Liver (tissue), 9 donors: ENCODE results near the gene GTF2F2. TPM values are rescaled to one million over a fixed set of nuclear protein-coding genes. Genes with fewer than 3 reads are reported as not detected.
A peak's percentile ranks its signal among the peaks of the same experiment; 100 is the strongest.

Experiments used
- DNase-seq: peaks from one replicate; pipeline ENCODE4 v3.0.0-alpha.2; 2017; ENCODE audit warnings: low spot score
- H3K27ac ChIP-seq, 2 donors: one replicate each; pipeline ENCODE4 v1.7.0; 2013; ENCODE audit warnings: inconsistent platforms in 2 of 2, low read length in 2 of 2, control low read depth in 1 of 2, low read depth in 1 of 2, mild to moderate bottlenecking in 1 of 2
- H3K27me3 ChIP-seq, 4 donors: one replicate each; pipeline versions ENCODE4 v1.6.1 to v1.7.0; 2013; ENCODE audit warnings: low read length in 3 of 4, inconsistent platforms in 1 of 4, mild to moderate bottlenecking in 1 of 4, moderate library complexity in 1 of 4; ENCODE audit not compliant: control insufficient read depth in 4 of 4, insufficient read depth in 4 of 4
- H3K36me3 ChIP-seq, 4 donors: one replicate each; pipeline versions ENCODE4 v1.6.1 to v1.7.0; 2013; ENCODE audit warnings: low read length in 3 of 4, mild to moderate bottlenecking in 3 of 4, low read depth in 1 of 4, moderate library complexity in 1 of 4; ENCODE audit not compliant: control insufficient read depth in 4 of 4, insufficient read depth in 3 of 4
- H3K4me1 ChIP-seq, 4 donors: one replicate each; pipeline versions ENCODE4 v1.6.1 to v1.7.0; 2013; ENCODE audit warnings: low read length in 3 of 4, mild to moderate bottlenecking in 3 of 4, moderate library complexity in 1 of 4; ENCODE audit not compliant: control insufficient read depth in 4 of 4, insufficient read depth in 4 of 4
- H3K4me3 ChIP-seq, 3 donors: one replicate each; pipeline versions ENCODE4 v1.6.1 to v1.7.0; 2013; ENCODE audit warnings: low read length in 3 of 3, control low read depth in 1 of 3, low read depth in 1 of 3, mild to moderate bottlenecking in 1 of 3
- H3K9ac ChIP-seq, 2 donors: one replicate each; pipeline ENCODE4 v1.7.0; 2013; ENCODE audit warnings: low read length in 2 of 2, mild to moderate bottlenecking in 2 of 2, moderate library complexity in 2 of 2, control low read depth in 1 of 2, low read depth in 1 of 2
- H3K9me3 ChIP-seq, 4 donors: one replicate each; pipeline versions ENCODE4 v1.6.1 to v1.7.0; 2013; ENCODE audit warnings: low read length in 3 of 4; ENCODE audit not compliant: control insufficient read depth in 4 of 4
- EGR1 ChIP-seq, 2 donors: IDR thresholded peaks; 2 replicates each; pipeline ENCODE4 v1.6.1; 2016 to 2018; ENCODE audit warnings: antibody characterized with exemption in 2 of 2, low read depth in 2 of 2
- FOXA1 ChIP-seq: IDR thresholded peaks from 2 replicates; pipeline ENCODE4 v1.6.1; 2016; ENCODE audit warnings: antibody characterized with exemption
- FOXA2 ChIP-seq: IDR thresholded peaks from 2 replicates; pipeline ENCODE4 v1.6.1; 2016; ENCODE audit warnings: antibody characterized with exemption
- GABPA ChIP-seq, 2 donors: IDR thresholded peaks in 1 of 2; conservative IDR thresholded peaks in 1 of 2; 2 replicates each; pipeline ENCODE4 v1.6.1; 2016; ENCODE audit warnings: antibody characterized with exemption in 2 of 2, mild to moderate bottlenecking in 1 of 2, moderate library complexity in 1 of 2
- HNF4A ChIP-seq, 2 donors: conservative IDR thresholded peaks; 2 replicates each; pipeline ENCODE4 v1.6.1; 2016; ENCODE audit warnings: antibody characterized with exemption in 2 of 2, mild to moderate bottlenecking in 2 of 2
- HNF4G ChIP-seq: IDR thresholded peaks from 2 replicates; pipeline ENCODE4 v1.6.1; 2016; ENCODE audit warnings: antibody characterized with exemption
- JUND ChIP-seq, 2 donors: IDR thresholded peaks; 2 replicates each; pipeline ENCODE4 v1.6.1; 2016; ENCODE audit warnings: antibody characterized with exemption in 2 of 2
- NR2F2 ChIP-seq: IDR thresholded peaks from 2 replicates; pipeline ENCODE4 v1.6.1; 2016; ENCODE audit warnings: antibody characterized with exemption
- RAD21 ChIP-seq, 2 donors: IDR thresholded peaks; 2 replicates each; pipeline ENCODE4 v1.6.1; 2016; ENCODE audit warnings: antibody characterized with exemption in 2 of 2, mild to moderate bottlenecking in 2 of 2
- REST ChIP-seq: IDR thresholded peaks from 2 replicates; pipeline ENCODE4 v1.6.1; 2016; ENCODE audit warnings: antibody characterized with exemption, mild to moderate bottlenecking
- RXRA ChIP-seq, 2 donors: IDR thresholded peaks; 2 replicates each; pipeline ENCODE4 v1.6.1; 2017 to 2018; ENCODE audit warnings: antibody characterized with exemption in 2 of 2, mild to moderate bottlenecking in 1 of 2
- SP1 ChIP-seq: IDR thresholded peaks from 2 replicates; pipeline ENCODE4 v1.6.1; 2018; ENCODE audit warnings: antibody characterized with exemption, mild to moderate bottlenecking
- TAF1 ChIP-seq: conservative IDR thresholded peaks from 2 replicates; pipeline ENCODE4 v1.6.1; 2016; ENCODE audit warnings: antibody characterized with exemption, mild to moderate bottlenecking
- YY1 ChIP-seq: IDR thresholded peaks from 2 replicates; pipeline ENCODE4 v1.6.1; 2016; ENCODE audit warnings: antibody characterized with exemption, mild to moderate bottlenecking
- ZBTB33 ChIP-seq: IDR thresholded peaks from 2 replicates; pipeline ENCODE4 v1.6.1; 2016; ENCODE audit warnings: antibody characterized with exemption
- WGBS: extraction: QIAGEN DNeasy Blood & Tissue Kit; methylation state at CpG from one replicate; pipeline ENCODE4 v1.1.7; 2013; 5-methylcytosine and 5-hydroxymethylcytosine counted together
- polyA plus RNA-seq, 2 donors: library from polyadenylated mRNA; stranded (reverse) in 1 of 2; unstranded in 1 of 2; fragments of 200-250 nt in 1 of 2; fragments of >200 nt in 1 of 2; fragmentation: Nextera tagmentation in 1 of 2; extraction: Ambion mirVana in 1 of 2; gene quantifications; one replicate each; pipeline versions ENCODE4 v1.2.1 to v1.2.3, GENCODE V29; 2013 to 2015
- total RNA-seq, 2 donors: library from RNA; depleted of rRNA; stranded (reverse); fragments of >200 nt; gene quantifications; one replicate each; pipeline ENCODE4 v1.2.3, GENCODE V29; 2014
- TF ChIP-seq, protein P1 (sequence below): IDR thresholded peaks from 2 replicates; pipeline ENCODE4 v1.6.1; 2016; ENCODE audit warnings: antibody characterized with exemption
- TF ChIP-seq, protein P2 (sequence below): fragments of 150-350 bp; IDR thresholded peaks from 2 replicates; pipeline ENCODE4 v1.5.1; 2017; ENCODE audit warnings: improper control_type of control experiment, low read depth, low read length; ENCODE audit not compliant: missing input control
- TF ChIP-seq, protein P3 (sequence below): IDR thresholded peaks from 2 replicates; pipeline ENCODE4 v1.6.1; 2016; ENCODE audit warnings: antibody characterized with exemption
- donor health status: healthy.
- donor health status: healthy.
- donor health status: healthy.
- donor health status: healthy.
- donor health status: healthy.

GTF2F2 gene
- 1 to 10 TPM; 7.0 to 7.6 TPM for total RNA-seq
- 1 to 10 TPM; 6.0 to 8.5 TPM for polyA plus RNA-seq

DNA sequence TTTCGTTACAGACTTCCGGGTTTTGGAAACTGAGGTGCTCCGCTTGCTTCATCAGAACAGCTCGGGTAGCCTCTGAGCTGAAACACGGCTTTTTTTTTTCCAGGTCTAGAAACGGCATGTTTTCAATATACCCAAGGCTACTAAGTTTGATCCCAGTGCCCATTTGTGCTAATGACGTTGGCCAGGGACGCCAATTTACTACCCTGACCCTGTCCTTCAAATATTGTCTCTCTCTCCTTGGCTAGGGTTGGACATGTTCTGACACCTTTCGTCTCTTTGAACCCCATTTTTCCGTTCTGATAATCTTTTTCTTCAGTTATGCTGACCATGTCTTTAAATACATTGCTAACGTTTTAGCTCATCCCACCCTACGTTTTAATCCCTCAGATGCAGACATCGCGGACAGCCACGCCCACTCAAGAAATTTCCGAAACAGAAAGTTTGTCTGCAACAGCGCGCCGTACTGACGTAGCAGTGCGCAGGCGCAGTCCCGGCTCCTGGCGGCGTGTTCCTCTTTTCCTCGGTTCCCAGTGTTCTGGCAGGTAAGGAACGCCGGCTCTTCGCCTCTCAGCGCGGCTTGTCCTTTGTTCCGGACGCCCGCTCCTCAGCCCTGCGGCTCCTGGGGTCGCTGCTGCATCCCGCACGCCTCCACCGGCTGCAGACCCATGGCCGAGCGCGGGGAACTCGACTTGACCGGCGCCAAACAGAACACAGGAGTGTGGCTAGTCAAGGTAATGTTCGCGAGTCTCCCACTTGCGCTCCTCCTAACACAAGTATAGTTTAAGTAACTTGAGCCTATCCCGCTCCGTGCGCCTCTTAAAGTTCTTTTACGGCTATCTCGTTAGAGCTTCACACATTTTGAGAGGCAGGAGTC lies at the start of gene GTF2F2:
Gene GTF2F2, plus strand, starts transcription at position 520 of the 874 bp plus-strand sequence. Its CDS starts 146 bp downstream, at position 666.
- Histone ChIP-seq H3K9me3 (no peaks in the 10 kb centered on the region), H3K36me3 (no peaks in the 10 kb centered on the region), H3K4me3 (peak within 1 kb of the TSS; percentile 86 to 92 (median 90)), H3K27me3 (no peaks in the 10 kb centered on the region), H3K4me1 (peaks cover 0 to 18% (median 18%) of the 10 kb centered on the region in 4 donors), H3K9ac (peak within 1 kb of the TSS; percentile 73 to 86), H3K27ac (peak within 1 kb of the TSS; percentile 54 to 77)
- TF ChIP-seq YY1: peak; percentile 85
- no peak for TF ChIP-seq TAF1
- peak in 1 of 2 donors; percentile 52 for TF ChIP-seq GABPA (IDR thresholded peaks at IDR 0.05 in 1 of 2, conservative IDR thresholded peaks at IDR 0.05 in 1 of 2)
- TF ChIP-seq, protein P1, sequence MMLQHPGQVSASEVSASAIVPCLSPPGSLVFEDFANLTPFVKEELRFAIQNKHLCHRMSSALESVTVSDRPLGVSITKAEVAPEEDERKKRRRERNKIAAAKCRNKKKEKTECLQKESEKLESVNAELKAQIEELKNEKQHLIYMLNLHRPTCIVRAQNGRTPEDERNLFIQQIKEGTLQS: no peak
- peak in 1 of 2 donors; percentile 33 for TF ChIP-seq JUND (IDR thresholded peaks at IDR 0.05)
- TF ChIP-seq SP1: peak; percentile 32
- no peak for TF ChIP-seq REST
- peak in 1 of 2 donors; percentile 77 for TF ChIP-seq EGR1 (IDR thresholded peaks at IDR 0.05; ENCODE audit: low read depth in 2 of 2)
- TF ChIP-seq HNF4G: no peak
- peak in 1 of 2 donors; percentile 30 for TF ChIP-seq RXRA (IDR thresholded peaks at IDR 0.05)
- TF ChIP-seq NR2F2: no peak
- TF ChIP-seq RAD21 (IDR thresholded peaks at IDR 0.05): peak in 1 of 2 donors; percentile 27
- TF ChIP-seq ZBTB33: peak; percentile 79
- TF ChIP-seq HNF4A (conservative IDR thresholded peaks at IDR 0.05): peak in 1 of 2 donors; percentile 32
- no peak for TF ChIP-seq FOXA2
- TF ChIP-seq, protein P2, sequence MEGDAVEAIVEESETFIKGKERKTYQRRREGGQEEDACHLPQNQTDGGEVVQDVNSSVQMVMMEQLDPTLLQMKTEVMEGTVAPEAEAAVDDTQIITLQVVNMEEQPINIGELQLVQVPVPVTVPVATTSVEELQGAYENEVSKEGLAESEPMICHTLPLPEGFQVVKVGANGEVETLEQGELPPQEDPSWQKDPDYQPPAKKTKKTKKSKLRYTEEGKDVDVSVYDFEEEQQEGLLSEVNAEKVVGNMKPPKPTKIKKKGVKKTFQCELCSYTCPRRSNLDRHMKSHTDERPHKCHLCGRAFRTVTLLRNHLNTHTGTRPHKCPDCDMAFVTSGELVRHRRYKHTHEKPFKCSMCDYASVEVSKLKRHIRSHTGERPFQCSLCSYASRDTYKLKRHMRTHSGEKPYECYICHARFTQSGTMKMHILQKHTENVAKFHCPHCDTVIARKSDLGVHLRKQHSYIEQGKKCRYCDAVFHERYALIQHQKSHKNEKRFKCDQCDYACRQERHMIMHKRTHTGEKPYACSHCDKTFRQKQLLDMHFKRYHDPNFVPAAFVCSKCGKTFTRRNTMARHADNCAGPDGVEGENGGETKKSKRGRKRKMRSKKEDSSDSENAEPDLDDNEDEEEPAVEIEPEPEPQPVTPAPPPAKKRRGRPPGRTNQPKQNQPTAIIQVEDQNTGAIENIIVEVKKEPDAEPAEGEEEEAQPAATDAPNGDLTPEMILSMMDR: no peak
- TF ChIP-seq, protein P3, sequence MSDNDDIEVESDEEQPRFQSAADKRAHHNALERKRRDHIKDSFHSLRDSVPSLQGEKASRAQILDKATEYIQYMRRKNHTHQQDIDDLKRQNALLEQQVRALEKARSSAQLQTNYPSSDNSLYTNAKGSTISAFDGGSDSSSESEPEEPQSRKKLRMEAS: peak; percentile 73
- TF ChIP-seq FOXA1: no peak
- peak; percentile 91 for DNase-seq
- WGBS: under 1% methylated on average over 53 of the region's 53 CpGs
